ENCODE data around the gene OGDH.
"Not testable (repeated sequence)": the region's sequence is repeated elsewhere in the genome, so short reads cannot be mapped to it uniquely, and the experiment has no call there.

Gene OGDH

DNA sequence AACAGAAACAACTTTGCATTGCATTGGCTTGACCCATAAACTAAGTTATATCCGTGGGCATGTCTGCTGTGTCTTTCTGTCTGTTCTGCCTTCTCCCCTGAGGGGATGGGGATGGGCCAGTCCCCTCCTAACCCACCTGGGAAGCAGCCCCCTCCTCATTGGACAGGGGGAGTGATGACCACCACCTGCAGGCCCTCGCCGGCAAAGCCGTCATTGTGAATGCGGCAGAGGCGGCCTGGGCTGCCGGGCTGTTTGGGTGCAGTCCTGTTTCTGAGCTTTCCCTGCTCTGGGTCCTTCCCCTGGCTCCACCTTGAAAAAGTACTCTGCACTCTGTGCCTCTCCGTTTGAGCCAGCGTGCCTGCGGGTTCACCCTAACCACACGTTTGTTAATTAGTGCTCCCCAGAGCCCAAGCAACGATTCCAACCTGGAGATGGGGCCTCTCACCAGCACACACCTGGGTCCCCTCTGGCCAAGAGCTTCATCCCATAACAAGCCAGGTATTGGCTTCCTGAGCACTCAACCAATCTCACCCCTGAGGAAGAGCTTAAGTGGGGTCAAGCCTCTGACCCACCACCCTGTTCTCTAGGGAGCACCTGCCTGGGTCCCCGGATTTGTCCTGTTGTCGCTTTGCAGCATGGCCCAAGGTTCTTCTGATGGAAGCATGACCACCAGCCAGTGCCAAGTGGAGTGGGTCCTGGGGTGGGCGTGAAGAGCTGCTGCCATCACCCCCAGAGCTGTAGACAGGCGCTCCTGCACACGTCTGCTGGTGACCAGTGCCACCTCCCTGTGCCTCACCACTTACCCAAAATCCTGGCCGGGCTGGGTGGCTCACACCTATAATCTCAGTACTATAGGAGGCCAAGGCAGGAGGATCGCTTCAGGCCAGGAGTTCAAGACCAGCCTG, 102.8 kb downstream of the OGDH start:
- no peak for DNase-seq

GRCh38 chr7:44709945-44710596, 103.6 kb downstream of the OGDH start:
- DNase-seq, result no peak

- no peak for DNase-seq
These were observed 105.1 kb downstream of the OGDH start for GRCh38 chr7:44711528-44711927.

- DNase-seq, result peak; percentile 46
These were observed 105.6 kb downstream of the OGDH start for GRCh38 chr7:44712012-44712411.

DNA sequence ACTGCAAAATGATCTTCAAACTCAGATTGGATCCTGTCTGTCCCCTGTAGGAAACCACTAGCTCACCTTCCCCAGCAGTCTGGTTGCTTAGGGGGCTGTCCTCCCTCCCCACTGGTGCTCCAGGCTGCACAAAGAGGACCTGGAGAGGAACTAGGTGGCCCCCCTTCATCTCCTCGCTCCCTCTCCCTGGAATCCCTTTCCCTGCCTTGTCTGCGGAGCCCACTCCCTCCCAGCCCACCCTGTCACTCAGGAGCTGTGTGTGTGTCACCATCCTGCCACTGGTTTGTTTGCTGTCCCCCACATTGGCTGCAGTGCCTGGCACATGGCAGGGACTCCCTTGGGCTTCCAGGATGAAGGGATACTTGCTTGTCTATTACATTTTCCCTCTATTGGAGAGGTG, 106.7 kb downstream of the OGDH start:
- no peak for DNase-seq

DNA sequence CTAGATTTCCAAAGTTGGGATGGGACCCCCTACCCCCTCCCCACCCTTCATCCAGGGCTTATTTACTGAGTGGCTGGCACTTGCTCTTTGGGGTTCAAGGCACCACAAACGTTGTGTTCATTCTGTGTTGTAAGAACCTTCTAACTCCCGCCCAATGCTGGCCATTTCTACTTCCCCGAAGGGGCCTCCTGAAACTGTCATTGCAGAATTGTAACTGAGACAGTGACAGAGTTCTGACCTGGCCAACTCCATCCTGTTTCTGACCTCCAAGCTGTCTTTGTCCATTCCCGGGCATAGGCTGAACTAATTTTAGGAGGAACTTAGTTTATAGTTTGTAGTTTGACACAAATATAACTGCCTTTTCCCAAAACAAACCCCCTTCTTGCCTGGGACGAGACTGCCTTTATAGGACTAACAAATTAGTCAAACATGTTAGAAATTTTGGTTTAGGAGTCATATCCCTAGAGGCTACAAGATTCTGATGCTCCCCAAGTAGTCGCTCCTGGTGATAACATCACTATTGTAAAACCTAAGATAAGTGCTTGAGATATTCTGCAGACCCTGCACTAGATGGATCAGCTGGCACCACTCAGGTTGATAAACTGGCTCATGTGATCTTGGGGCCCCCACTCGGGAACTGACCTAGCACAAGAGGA, 107.4 kb downstream of the OGDH start:
- no peak for DNase-seq

GRCh38 chr7:44716205-44716604, 109.8 kb downstream of the OGDH start:
- no peak for DNase-seq

DNA sequence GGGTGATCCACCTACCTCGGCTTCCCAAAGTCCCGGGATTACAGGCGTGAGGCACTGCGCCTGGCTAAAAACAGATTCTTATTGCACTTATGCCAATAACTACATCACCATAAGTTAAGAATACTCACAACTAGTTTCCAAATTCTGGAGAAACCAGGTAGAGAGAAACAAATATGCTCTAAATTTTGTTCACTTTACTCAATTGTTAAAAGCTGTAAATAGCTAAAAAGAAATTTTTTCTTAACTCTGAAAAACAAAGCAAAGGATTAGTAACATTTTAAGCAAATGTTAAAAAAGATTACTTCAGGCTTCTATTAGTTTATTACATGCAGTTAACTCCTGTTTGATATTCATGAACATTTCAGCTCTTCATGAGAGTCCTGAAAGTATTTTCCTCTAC, 113.9 kb downstream of the OGDH start:
- no peak for DNase-seq

GRCh38 chr7:44724276-44724675, 117.8 kb downstream of the OGDH start:
- DNase-seq, result no peak

GRCh38 chr7:44726250-44726649, 119.8 kb downstream of the OGDH start:
- not testable (repeated sequence) for DNase-seq

DNA sequence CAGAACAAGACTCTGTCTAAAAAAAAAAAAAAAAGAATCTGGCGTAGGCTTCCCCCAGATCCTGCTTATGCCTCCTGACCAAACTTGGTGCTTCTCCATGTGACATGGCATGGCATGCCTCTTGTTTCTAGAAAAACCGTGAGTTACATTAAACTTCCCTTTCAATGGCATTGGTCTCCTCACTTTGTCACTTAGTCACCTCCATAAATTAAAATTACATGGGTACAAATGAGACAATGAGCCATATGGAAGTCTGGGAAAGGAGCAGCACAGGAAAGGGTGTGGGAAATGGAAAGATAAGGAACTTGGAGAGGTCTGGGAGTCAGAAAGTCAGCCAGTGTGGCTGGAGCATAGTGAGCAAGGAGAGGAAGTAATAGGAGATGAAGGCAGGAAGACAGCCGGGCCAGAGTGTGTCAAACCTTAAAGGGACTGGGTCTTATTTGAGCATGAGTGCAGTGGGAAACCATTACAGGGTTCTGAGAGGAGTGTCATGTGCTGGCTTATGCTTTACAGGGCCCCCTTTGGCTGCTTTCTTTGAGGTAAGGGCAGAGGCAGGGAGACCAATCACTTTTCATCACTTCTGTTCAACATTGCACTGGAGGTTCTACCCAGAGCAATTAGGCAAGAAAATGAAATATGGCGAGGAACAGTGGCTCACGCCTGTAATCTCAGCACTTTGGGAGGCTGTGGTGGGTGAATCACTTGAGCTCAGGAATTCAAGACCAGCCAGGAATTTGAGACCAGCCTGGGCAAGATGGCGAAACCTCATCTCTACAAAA, 120.9 kb downstream of the OGDH start:
- no peak for DNase-seq

DNA sequence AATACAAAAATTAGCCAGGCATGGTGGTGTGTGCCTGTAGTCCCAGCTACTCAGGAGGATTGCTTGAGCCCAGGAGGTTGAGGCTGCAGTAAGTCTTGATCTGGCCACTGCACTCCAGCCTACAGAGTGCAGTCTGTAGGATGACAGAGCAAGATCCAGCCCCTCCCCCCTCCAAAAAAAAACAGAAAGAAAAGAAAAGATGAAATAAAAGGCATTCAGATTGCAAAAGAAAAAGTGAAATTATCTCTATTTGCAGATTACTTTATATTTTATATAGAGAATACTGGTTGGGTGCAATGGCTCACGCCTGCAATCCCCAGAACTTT, 121.5 kb downstream of the OGDH start:
- DNase-seq, result no peak

- no peak for DNase-seq
These were observed 123.6 kb downstream of the OGDH start for GRCh38 chr7:44729949-44730590.

GRCh38 chr7:44732971-44733370, 126.5 kb downstream of the OGDH start:
- not testable (repeated sequence) for DNase-seq

- DNase-seq, result no peak
These were observed 127.5 kb downstream of the OGDH start for GRCh38 chr7:44733708-44734481.

DNA sequence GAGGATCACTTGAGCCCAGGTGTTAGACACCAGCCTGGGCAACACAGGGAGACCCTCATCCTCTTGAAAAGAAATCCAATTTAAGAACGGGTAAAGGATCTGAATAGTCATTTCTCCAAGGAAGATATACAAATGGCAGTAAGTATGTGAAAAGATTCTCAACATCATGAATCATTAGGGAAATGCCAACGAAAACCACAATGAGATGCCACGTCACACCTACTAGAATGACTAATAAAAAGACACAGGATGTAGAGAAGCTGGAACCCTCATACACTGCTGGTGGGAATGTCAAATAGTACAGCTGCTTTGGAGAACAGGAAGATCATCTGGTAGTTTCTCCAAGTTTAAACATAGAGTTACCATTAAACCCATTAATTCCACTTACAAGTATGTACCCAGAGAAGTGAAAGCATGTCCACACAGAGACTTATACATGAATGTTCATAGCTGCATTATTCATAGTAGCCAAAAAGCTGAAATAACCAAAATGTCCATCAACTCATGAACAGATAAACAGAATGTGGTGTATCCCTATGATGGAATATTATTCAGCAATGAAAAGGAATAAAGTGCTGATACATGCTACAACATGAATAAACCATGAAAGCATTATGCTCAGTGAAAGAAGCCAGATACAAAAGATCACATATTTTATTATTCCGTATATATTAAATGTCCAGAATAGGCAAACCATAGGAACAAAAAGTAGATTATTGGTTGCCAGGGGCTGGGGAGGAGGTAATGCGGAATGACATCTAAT, 129.2 kb downstream of the OGDH start:
- DNase-seq, result no peak

- DNase-seq, result no peak
These were observed 130.5 kb downstream of the OGDH start for GRCh38 chr7:44736896-44737295.

GRCh38 chr7:44738051-44738723, 131.8 kb downstream of the OGDH start:
- no peak for DNase-seq

DNA sequence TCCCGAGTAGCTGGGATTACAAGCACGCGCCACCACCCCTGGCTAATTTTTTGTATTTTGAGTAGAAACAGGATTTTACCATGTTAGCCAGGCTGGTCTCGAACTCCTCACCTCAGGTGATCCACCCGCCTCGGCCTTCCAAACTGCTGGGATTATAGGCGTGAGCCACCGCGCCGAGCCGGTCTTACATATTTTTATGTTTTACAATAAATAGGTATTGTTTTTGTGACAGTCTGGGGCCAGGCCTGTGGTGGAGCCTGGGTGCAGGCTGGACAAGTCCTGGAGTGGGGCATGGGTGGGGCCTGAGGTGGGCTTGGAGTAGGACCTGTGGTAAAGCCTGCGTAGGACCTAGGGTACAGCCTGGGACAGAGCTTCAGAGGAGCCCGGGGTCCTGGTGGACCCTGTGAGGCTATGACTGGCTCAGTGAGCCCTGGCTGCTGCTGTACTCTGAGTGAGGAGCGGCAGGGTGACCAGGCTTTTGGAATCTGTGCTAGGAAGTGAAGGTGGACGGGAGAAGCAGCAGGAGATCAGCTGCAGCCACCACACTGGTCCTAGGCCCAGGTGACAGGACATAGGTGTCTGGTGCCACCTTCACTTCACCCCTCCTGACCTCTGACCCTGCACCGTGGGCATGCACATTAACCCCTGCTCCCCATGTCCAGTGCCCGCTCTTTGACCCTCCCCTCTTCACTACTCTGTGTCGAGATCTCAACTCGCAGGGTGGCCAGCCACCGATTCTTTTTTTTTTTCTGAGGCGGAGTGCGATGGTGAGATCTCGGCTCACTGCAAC, 132.6 kb downstream of the OGDH start:
- no peak for DNase-seq

GRCh38 chr7:44740055-44740454, 133.6 kb downstream of the OGDH start:
- no peak for DNase-seq

All from NCI-H510A treated with DMSO at 0.1 percent for 48 hours (cell line).